B cell (primary cell): ENCODE data around the gene CHST11. TPM values are rescaled to one million over a fixed set of nuclear protein-coding genes. Genes with fewer than 3 reads are reported as not detected.

Experiments
- ATAC-seq: fragments of 200-7000 bp; cut with Tn5 transposase; one replicate; pipeline ENCODE4 v1.10.0; 2021; ENCODE audit warnings: low read depth, mild to moderate bottlenecking, moderate number of reproducible peaks, moderate library complexity
- CTCF ChIA-PET: fragments of 350-600 bp; sonication (Branson Sonifier 250); formaldehyde crosslinking; loops from one replicate; lab custom pipeline; 2021; ENCODE audit warnings: antibody characterized with exemption, inconsistent platforms; lab: Charles Lee
- POLR2A ChIA-PET: fragments of 350-600 bp; sonication (Branson Sonifier 250); formaldehyde crosslinking; loops from one replicate; lab custom pipeline; 2021; ENCODE audit warnings: antibody characterized with exemption; lab: Charles Lee
- DNase-seq: peaks from one replicate; pipeline ENCODE4 v3.0.0; 2013
- H2AFZ ChIP-seq: 2 replicates; pipeline ENCODE4 v1.6.1; 2012; ENCODE audit warnings: mild to moderate bottlenecking, low read depth, low read length; ENCODE audit not compliant: insufficient read depth, poor library complexity, severe bottlenecking
- H3K27ac ChIP-seq, 2 donors: 1 replicate in 1 of 2; 2 replicates in 1 of 2; pipeline ENCODE4 v1.5.1; 2012 to 2013; ENCODE audit warnings: low read length in 2 of 2, mild to moderate bottlenecking in 2 of 2, moderate library complexity in 1 of 2
- H3K27me3 ChIP-seq, 4 experiments: fragments of 200-600 bp in 1 of 4; sonication (generic) in 1 of 4; replicated peaks in 1 of 4; 1 replicate in 2 of 4; 2 replicates in 2 of 4; pipeline versions ENCODE4 v1.6.1 to v1.7.0; 2013 to 2016; ENCODE audit warnings: low read length in 3 of 4, mild to moderate bottlenecking in 2 of 4, mixed read lengths in 1 of 4, moderate library complexity in 1 of 4; ENCODE audit not compliant: insufficient read depth in 4 of 4, control insufficient read depth in 3 of 4; ENCODE audit errors: control extremely low read depth in 1 of 4
- H3K36me3 ChIP-seq, 2 experiments: replicated peaks in 1 of 2; 1 replicate in 1 of 2; 2 replicates in 1 of 2; pipeline versions ENCODE4 v1.6.1 to v1.7.1; 2013; ENCODE audit warnings: low read length in 1 of 2; ENCODE audit not compliant: insufficient read depth in 2 of 2, control insufficient read depth in 1 of 2; ENCODE audit errors: control extremely low read depth in 1 of 2, extremely low read depth in 1 of 2
- H3K4me1 ChIP-seq, 2 donors: fragments of 200-600 bp in 1 of 2; sonication (generic) in 1 of 2; 1 replicate in 1 of 2; 2 replicates in 1 of 2; pipeline versions ENCODE4 v1.5.1 to v1.6.1; 2013 to 2017; ENCODE audit warnings: low read length in 2 of 2; ENCODE audit not compliant: control insufficient read depth in 2 of 2, insufficient read depth in 2 of 2
- H3K4me2 ChIP-seq: replicated peaks from 2 replicates; pipeline ENCODE3; 2012; ENCODE audit warnings: mild to moderate bottlenecking, low read depth, low read length; ENCODE audit not compliant: poor library complexity, severe bottlenecking
- H3K4me3 ChIP-seq, 5 experiments: fragments of 200-600 bp in 1 of 5; sonication (generic) in 1 of 5; 1 replicate in 3 of 5; 2 replicates in 2 of 5; pipeline versions ENCODE4 v1.5.1 to v1.7.0; 2011 to 2016; ENCODE audit warnings: low read length in 4 of 5, mild to moderate bottlenecking in 4 of 5, low read depth in 2 of 5, control low read depth in 1 of 5, moderate library complexity in 1 of 5; ENCODE audit not compliant: insufficient read depth in 1 of 5; ENCODE audit errors: control extremely low read depth in 1 of 5, extremely low read depth in 1 of 5
- H3K79me2 ChIP-seq: fragments of 200-600 bp; sonication (generic); one replicate; pipeline ENCODE4 v1.6.0; 2016; ENCODE audit warnings: low read length; ENCODE audit not compliant: control insufficient read depth, insufficient read depth
- H3K9ac ChIP-seq: fragments of 200-600 bp; sonication (generic); 2 replicates; pipeline ENCODE4 v1.6.1; 2017; ENCODE audit warnings: mild to moderate bottlenecking, low read length, moderate library complexity
- H3K9me3 ChIP-seq, 3 donors: one replicate each; pipeline versions ENCODE4 v1.6.1 to v1.7.1; 2013; ENCODE audit warnings: low read length in 2 of 3; ENCODE audit not compliant: control insufficient read depth in 2 of 3, insufficient read depth in 1 of 3; ENCODE audit errors: control extremely low read depth in 1 of 3
- H4K20me1 ChIP-seq: 2 replicates; pipeline ENCODE4 v1.6.0; 2012; ENCODE audit warnings: mild to moderate bottlenecking, low read length; ENCODE audit not compliant: insufficient read depth, control insufficient read depth, poor library complexity, severe bottlenecking
- H3K27ac Mint-ChIP-seq: one replicate; pipeline ENCODE4 v1.8.0; 2021; ENCODE audit warnings: mixed read lengths
- H3K27me3 Mint-ChIP-seq: one replicate; pipeline ENCODE4 v1.8.0; 2021; ENCODE audit warnings: mixed read lengths
- H3K4me1 Mint-ChIP-seq: one replicate; pipeline ENCODE4 v1.8.0; 2021; ENCODE audit warnings: mixed read lengths
- H3K4me3 Mint-ChIP-seq: one replicate; pipeline ENCODE4 v1.8.0; 2021; ENCODE audit warnings: mixed read lengths
- H3K9me3 Mint-ChIP-seq: one replicate; pipeline ENCODE4 v1.8.0; 2022; ENCODE audit warnings: mixed read lengths; ENCODE audit not compliant: insufficient read depth
- EZH2 ChIP-seq: IDR thresholded peaks from 2 replicates; pipeline ENCODE4 v1.6.1; 2012; ENCODE audit warnings: borderline replicate concordance, low read depth, mild to moderate bottlenecking, moderate library complexity, low read length; ENCODE audit not compliant: insufficient read depth, poor library complexity, severe bottlenecking
- WGBS: methylation state at CpG from one replicate; pipeline ENCODE4 v1.1.5; 2013; ENCODE audit warnings: missing lambda C conversion rate; ENCODE audit not compliant: insufficient coverage; 5-methylcytosine and 5-hydroxymethylcytosine counted together
- intact Hi-C: fragments of 100-400 bp; cut with micrococcal nuclease; formaldehyde crosslinking; loops from one replicate; pipeline ENCODE4 v1.10.0; 2022
- polyA plus RNA-seq: library from polyadenylated mRNA; depleted of rRNA; stranded (reverse); fragments of >200 nt; gene quantifications from 2 replicates; pipeline ENCODE4 v1.2.3, GENCODE V29; 2012
- total RNA-seq, 2 donors: library from RNA; stranded (reverse); fragments of 120-200 nt in 1 of 2; gene quantifications; 1 replicate in 1 of 2; 2 replicates in 1 of 2; pipeline versions ENCODE4 v1.2.3 to v1.2.4, GENCODE V29; 2013 to 2022
- TF ChIP-seq, protein P1 (sequence below): fragments of 200-600 bp; IDR thresholded peaks from one replicate; pipeline ENCODE4 v1.8.0; 2022; ENCODE audit warnings: antibody characterized with exemption, mild to moderate bottlenecking

Gene CHST11
- total and polyA plus RNA-seq, 2 donors (not counting 1 experiment from before 2014, with no cell fraction given) = 46.3 to 152 TPM

DNA sequence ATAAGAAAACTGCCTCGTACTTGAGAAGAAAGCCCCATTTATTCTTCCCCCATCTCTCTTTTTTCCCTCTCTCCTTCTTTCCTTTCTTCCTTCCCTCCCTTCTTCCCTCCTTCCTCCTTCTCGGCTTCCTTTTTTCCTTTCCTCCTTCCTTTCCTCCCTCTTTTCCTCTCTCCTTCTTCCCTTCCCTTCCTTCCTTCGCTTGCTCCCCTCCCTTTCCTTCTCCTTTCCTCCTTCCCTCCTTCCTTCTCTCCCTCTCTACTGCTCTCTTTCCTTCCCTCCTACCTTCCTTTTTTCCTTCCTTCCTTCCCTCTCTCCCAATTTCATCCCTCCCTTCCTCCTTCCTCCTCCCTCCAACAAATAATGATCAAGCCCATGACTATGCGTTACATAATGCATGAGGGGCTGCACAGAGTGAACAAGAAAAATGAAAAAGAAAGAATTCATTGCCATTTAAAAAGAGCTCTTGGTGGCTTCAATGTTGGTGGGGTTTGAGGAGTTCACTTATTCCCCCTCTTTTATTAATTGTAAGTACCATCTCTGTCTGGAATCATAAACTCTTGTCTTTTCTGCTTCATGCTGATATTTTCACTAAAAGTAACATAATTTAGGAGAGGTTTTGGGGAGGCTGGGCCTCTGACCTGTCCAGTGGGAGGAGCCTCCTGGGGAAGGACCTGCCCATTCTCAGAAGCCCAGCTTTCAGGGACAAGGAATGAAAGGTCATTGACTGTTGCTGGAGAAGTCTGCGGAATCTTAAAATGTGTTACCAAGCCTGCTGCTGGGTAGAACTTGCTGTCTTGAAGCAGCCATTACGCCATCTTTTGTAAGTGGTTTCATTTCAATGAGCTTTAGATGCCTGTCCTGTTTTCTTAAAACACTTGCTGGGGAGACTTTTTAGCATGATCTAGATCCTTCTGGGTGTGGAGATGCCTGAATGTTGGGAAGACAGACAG, 144.3 kb downstream of the CHST11 start:
- Histone ChIP-seq H3K4me1 (peaks cover 65 to 72% of the 10 kb centered on the region in 2 donors), H3K79me2 (peaks cover 99% of the 10 kb centered on the region), H3K36me3 (peaks cover 0 to 15% of the 10 kb centered on the region in 2 experiments), H3K9me3 (peaks cover 0 to 3% (median 0%) of the 10 kb centered on the region in 3 donors), H3K27me3 (no peaks in the 10 kb centered on the region), H4K20me1 (peaks cover 49% of the 10 kb centered on the region), H3K27ac (peak overlapping the region in 1 of 2 donors; percentile 6), H3K4me3 (no peak overlapping the region), H3K9ac (no peak overlapping the region), H3K4me2 (peak overlapping the region; percentile 29), H2AFZ (no peak overlapping the region)
- TF ChIP-seq, protein P1, sequence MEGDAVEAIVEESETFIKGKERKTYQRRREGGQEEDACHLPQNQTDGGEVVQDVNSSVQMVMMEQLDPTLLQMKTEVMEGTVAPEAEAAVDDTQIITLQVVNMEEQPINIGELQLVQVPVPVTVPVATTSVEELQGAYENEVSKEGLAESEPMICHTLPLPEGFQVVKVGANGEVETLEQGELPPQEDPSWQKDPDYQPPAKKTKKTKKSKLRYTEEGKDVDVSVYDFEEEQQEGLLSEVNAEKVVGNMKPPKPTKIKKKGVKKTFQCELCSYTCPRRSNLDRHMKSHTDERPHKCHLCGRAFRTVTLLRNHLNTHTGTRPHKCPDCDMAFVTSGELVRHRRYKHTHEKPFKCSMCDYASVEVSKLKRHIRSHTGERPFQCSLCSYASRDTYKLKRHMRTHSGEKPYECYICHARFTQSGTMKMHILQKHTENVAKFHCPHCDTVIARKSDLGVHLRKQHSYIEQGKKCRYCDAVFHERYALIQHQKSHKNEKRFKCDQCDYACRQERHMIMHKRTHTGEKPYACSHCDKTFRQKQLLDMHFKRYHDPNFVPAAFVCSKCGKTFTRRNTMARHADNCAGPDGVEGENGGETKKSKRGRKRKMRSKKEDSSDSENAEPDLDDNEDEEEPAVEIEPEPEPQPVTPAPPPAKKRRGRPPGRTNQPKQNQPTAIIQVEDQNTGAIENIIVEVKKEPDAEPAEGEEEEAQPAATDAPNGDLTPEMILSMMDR = no peak
- no peak for TF ChIP-seq EZH2
- Mint-ChIP-seq H3K27me3 (no peaks in the 10 kb centered on the region), H3K4me3 (no peak overlapping the region), H3K27ac (no peak overlapping the region), H3K9me3 (no peaks in the 10 kb centered on the region), H3K4me1 (peaks cover 84% of the 10 kb centered on the region)
- ChIA-PET CTCF (interaction anchor here (0.7 kb wide), 1 partner anchor 91 kb away, joined by 3 read pairs; no protein-coding TSS in a partner anchor), POLR2A (interaction anchor here (0.6 kb wide), 1 partner anchor 373 kb away, joined by 3 read pairs; no protein-coding TSS in a partner anchor)
- ATAC-seq (no peak), DNase-seq (no peak)
- intact Hi-C loops = loop anchor here (5.0 kb wide), 1 partner anchor 34 kb away; no protein-coding TSS in a partner anchor
- WGBS = 98% methylated on average over 5 of the region's 6 CpGs

DNA sequence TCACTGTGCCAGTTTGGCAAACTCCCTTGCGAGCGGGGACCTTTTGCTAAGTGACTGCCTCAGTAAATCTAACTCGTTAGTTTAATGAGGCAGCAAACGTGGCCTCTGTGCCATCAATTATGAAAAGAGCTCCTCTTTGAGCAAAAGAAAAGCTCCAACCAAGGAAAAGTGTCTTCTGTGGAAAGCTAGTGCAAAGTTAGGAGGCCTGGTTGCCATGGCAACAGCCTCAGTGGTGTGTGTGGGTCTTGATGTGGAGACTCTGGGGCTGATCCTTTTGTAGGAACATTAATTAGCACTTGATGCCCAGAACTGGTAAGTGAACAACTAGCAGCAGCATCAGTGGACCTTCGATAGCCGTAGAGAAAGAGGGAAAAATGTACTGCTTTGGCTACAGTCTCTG, 145.7 kb downstream of the CHST11 start:
- H3K4me3 ChIP-seq = no peak overlapping the region
- intact Hi-C loops = loop anchor here (5.0 kb wide), 1 partner anchor 35 kb away; no protein-coding TSS in a partner anchor
- H3K9me3 ChIP-seq = peaks cover 0 to 3% (median 0%) of the 10 kb centered on the region in 3 donors
- Mint-ChIP-seq H3K27ac (no peak overlapping the region), H3K4me1 (peaks cover 72% of the 10 kb centered on the region), H3K27me3 (no peaks in the 10 kb centered on the region), H3K4me3 (no peak overlapping the region), H3K9me3 (no peaks in the 10 kb centered on the region)
- H3K4me1 ChIP-seq = peaks cover 53 to 61% of the 10 kb centered on the region in 2 donors
- ChIA-PET POLR2A (no interaction called here), CTCF (interaction anchor here (2.1 kb wide), 1 partner anchor 20 kb away, joined by 5 read pairs; no protein-coding TSS in a partner anchor)
- DNase-seq (no peak), ATAC-seq (no peak)
- H3K27me3 ChIP-seq = no peaks in the 10 kb centered on the region
- H3K27ac ChIP-seq = no peak overlapping the region
- peaks cover 0 to 19% of the 10 kb centered on the region in 2 experiments for H3K36me3 ChIP-seq
- no peak overlapping the region for H3K9ac ChIP-seq
- peaks cover 39% of the 10 kb centered on the region for H4K20me1 ChIP-seq
- WGBS = 100% methylated on average over 6 of the region's 6 CpGs
- TF ChIP-seq, protein P1 = no peak
- TF ChIP-seq EZH2 = no peak
- no peak overlapping the region for H2AFZ ChIP-seq
- no peak overlapping the region for H3K4me2 ChIP-seq
- peaks cover 98% of the 10 kb centered on the region for H3K79me2 ChIP-seq
